HEK293 (cell line): ENCODE results near the gene MACF1.

ENCODE experiments used
- KLF10 ChIP-seq: fragments of 450-650 bp; IDR thresholded peaks from 2 replicates; pipeline ENCODE4 v1.5.1; 2018; ENCODE audit warnings: missing biosample characterization, mild to moderate bottlenecking, missing genetic modification characterization
- REPIN1 ChIP-seq: fragments of 450-650 bp; formaldehyde crosslinking; IDR thresholded peaks from 2 replicates; pipeline ENCODE4 v1.5.1; 2017; ENCODE audit warnings: missing biosample characterization, missing genetic modification characterization, low read depth
- SP7 ChIP-seq: fragments of 450-650 bp; formaldehyde crosslinking; IDR thresholded peaks from 2 replicates; pipeline ENCODE4 v1.5.1; 2016; ENCODE audit warnings: missing biosample characterization, missing genetic modification characterization
- WT1 ChIP-seq: fragments of 450-650 bp; formaldehyde crosslinking; IDR thresholded peaks from 2 replicates; pipeline ENCODE4 v1.5.1; 2016; ENCODE audit warnings: missing biosample characterization, missing genetic modification characterization
- ZBTB17 ChIP-seq: fragments of 450-650 bp; formaldehyde crosslinking; IDR thresholded peaks from 2 replicates; pipeline ENCODE4 v1.5.1; 2016; ENCODE audit warnings: missing biosample characterization, missing genetic modification characterization
- ZBTB48 ChIP-seq: fragments of 450-650 bp; formaldehyde crosslinking; IDR thresholded peaks from 2 replicates; pipeline ENCODE4 v1.5.1; 2016; ENCODE audit warnings: missing biosample characterization, missing genetic modification characterization
- ZBTB49 ChIP-seq: fragments of 450-650 bp; formaldehyde crosslinking; IDR thresholded peaks from 2 replicates; pipeline ENCODE4 v1.5.1; 2016; ENCODE audit warnings: missing biosample characterization, missing genetic modification characterization, low read depth
- ZBTB8A ChIP-seq: fragments of 450-650 bp; formaldehyde crosslinking; IDR thresholded peaks from 2 replicates; pipeline ENCODE4 v1.5.1; 2016; ENCODE audit warnings: missing biosample characterization, missing genetic modification characterization
- ZFP41 ChIP-seq: fragments of 450-650 bp; formaldehyde crosslinking; IDR thresholded peaks from 2 replicates; pipeline ENCODE4 v1.5.1; 2016; ENCODE audit warnings: missing biosample characterization, missing genetic modification characterization, borderline replicate concordance
- ZNF121 ChIP-seq: fragments of 450-650 bp; formaldehyde crosslinking; IDR thresholded peaks from 2 replicates; pipeline ENCODE4 v1.5.1; 2016; ENCODE audit warnings: missing biosample characterization, missing genetic modification characterization
- ZNF132 ChIP-seq: fragments of 450-650 bp; formaldehyde crosslinking; IDR thresholded peaks from 2 replicates; pipeline ENCODE4 v1.5.1; 2017; ENCODE audit warnings: missing biosample characterization, missing genetic modification characterization, borderline replicate concordance
- ZNF146 ChIP-seq: fragments of 450-650 bp; formaldehyde crosslinking; IDR thresholded peaks from 2 replicates; pipeline ENCODE4 v1.5.1; 2016; ENCODE audit warnings: missing biosample characterization, missing genetic modification characterization
- ZNF184 ChIP-seq: fragments of 450-650 bp; IDR thresholded peaks from 2 replicates; pipeline ENCODE4 v1.5.1; 2018; ENCODE audit warnings: missing biosample characterization, mild to moderate bottlenecking, missing genetic modification characterization
- ZNF19 ChIP-seq: fragments of 450-650 bp; formaldehyde crosslinking; IDR thresholded peaks from 2 replicates; pipeline ENCODE4; 2016; ENCODE audit warnings: missing biosample characterization, missing genetic modification characterization, low read depth
- ZNF2 ChIP-seq: fragments of 450-650 bp; formaldehyde crosslinking; IDR thresholded peaks from 2 replicates; pipeline ENCODE4 v1.5.1; 2016; ENCODE audit warnings: missing biosample characterization, missing genetic modification characterization
- ZNF211 ChIP-seq: fragments of 450-650 bp; formaldehyde crosslinking; IDR thresholded peaks from 2 replicates; pipeline ENCODE4 v1.5.1; 2016; ENCODE audit warnings: low read depth, missing biosample characterization, missing genetic modification characterization
- ZNF292 ChIP-seq: fragments of 450-650 bp; formaldehyde crosslinking; IDR thresholded peaks from 2 replicates; pipeline ENCODE4 v1.5.1; 2016; ENCODE audit warnings: low read depth, missing biosample characterization, missing genetic modification characterization, borderline replicate concordance
- ZNF366 ChIP-seq: fragments of 450-650 bp; formaldehyde crosslinking; conservative IDR thresholded peaks from 2 replicates; pipeline ENCODE4 v1.5.1; 2016; ENCODE audit warnings: missing biosample characterization, missing genetic modification characterization
- ZNF391 ChIP-seq: fragments of 450-650 bp; formaldehyde crosslinking; IDR thresholded peaks from 2 replicates; pipeline ENCODE4 v1.5.1; 2016; ENCODE audit warnings: low read depth, missing biosample characterization, missing genetic modification characterization, borderline replicate concordance
- ZNF404 ChIP-seq: fragments of 450-650 bp; formaldehyde crosslinking; IDR thresholded peaks from 2 replicates; pipeline ENCODE4 v1.5.1; 2017; ENCODE audit warnings: missing biosample characterization, missing genetic modification characterization
- ZNF449 ChIP-seq: fragments of 450-650 bp; formaldehyde crosslinking; IDR thresholded peaks from 2 replicates; pipeline ENCODE4 v1.5.1; 2017; ENCODE audit warnings: missing biosample characterization, mild to moderate bottlenecking, missing genetic modification characterization, moderate library complexity
- ZNF544 ChIP-seq: fragments of 450-650 bp; formaldehyde crosslinking; IDR thresholded peaks from 2 replicates; pipeline ENCODE4 v1.5.0; 2017; ENCODE audit warnings: missing biosample characterization, missing genetic modification characterization
- ZNF558 ChIP-seq: fragments of 450-650 bp; formaldehyde crosslinking; IDR thresholded peaks from 2 replicates; pipeline ENCODE4 v1.5.1; 2016; ENCODE audit warnings: missing biosample characterization, missing genetic modification characterization
- ZNF560 ChIP-seq: fragments of 450-650 bp; formaldehyde crosslinking; IDR thresholded peaks from 2 replicates; pipeline ENCODE4 v1.5.1; 2017; ENCODE audit warnings: missing biosample characterization, missing genetic modification characterization, borderline replicate concordance
- ZNF561 ChIP-seq: fragments of 450-650 bp; IDR thresholded peaks from 2 replicates; pipeline ENCODE4 v1.5.1; 2018; ENCODE audit warnings: missing biosample characterization, missing genetic modification characterization, borderline replicate concordance
- ZNF639 ChIP-seq: fragments of 450-650 bp; formaldehyde crosslinking; IDR thresholded peaks from 2 replicates; pipeline ENCODE4 v1.5.1; 2016; ENCODE audit warnings: missing biosample characterization, missing genetic modification characterization
- ZNF660 ChIP-seq: fragments of 450-650 bp; IDR thresholded peaks from 2 replicates; pipeline ENCODE4 v1.5.1; 2018; ENCODE audit warnings: missing biosample characterization, mild to moderate bottlenecking, missing genetic modification characterization
- ZNF707 ChIP-seq: fragments of 450-650 bp; formaldehyde crosslinking; IDR thresholded peaks from 2 replicates; pipeline ENCODE4 v1.5.1; 2016; ENCODE audit warnings: missing biosample characterization, missing genetic modification characterization
- ZNF747 ChIP-seq: fragments of 450-650 bp; formaldehyde crosslinking; IDR thresholded peaks from 2 replicates; pipeline ENCODE4 v1.5.1; 2016; ENCODE audit warnings: missing biosample characterization, missing genetic modification characterization
- ZNF768 ChIP-seq: fragments of 450-650 bp; formaldehyde crosslinking; IDR thresholded peaks from 2 replicates; pipeline ENCODE4 v1.5.1; 2018; ENCODE audit warnings: missing biosample characterization, mild to moderate bottlenecking, missing genetic modification characterization
- ZNF777 ChIP-seq: fragments of 450-650 bp; formaldehyde crosslinking; IDR thresholded peaks from 2 replicates; pipeline ENCODE4 v1.5.1; 2017; ENCODE audit warnings: missing biosample characterization, missing genetic modification characterization, borderline replicate concordance
- ZNF837 ChIP-seq: fragments of 450-650 bp; formaldehyde crosslinking; IDR thresholded peaks from 2 replicates; pipeline ENCODE4 v1.5.1; 2016; ENCODE audit warnings: missing biosample characterization, missing genetic modification characterization
- ZXDB ChIP-seq: fragments of 450-650 bp; formaldehyde crosslinking; IDR thresholded peaks from 2 replicates; pipeline ENCODE4 v1.5.1; 2016; ENCODE audit warnings: missing biosample characterization, missing genetic modification characterization
- TF ChIP-seq, protein P1 (sequence below): fragments of 450-650 bp; formaldehyde crosslinking; IDR thresholded peaks from 2 replicates; pipeline ENCODE4 v1.5.1; 2016; ENCODE audit warnings: missing biosample characterization, missing genetic modification characterization

Gene MACF1

DNA sequence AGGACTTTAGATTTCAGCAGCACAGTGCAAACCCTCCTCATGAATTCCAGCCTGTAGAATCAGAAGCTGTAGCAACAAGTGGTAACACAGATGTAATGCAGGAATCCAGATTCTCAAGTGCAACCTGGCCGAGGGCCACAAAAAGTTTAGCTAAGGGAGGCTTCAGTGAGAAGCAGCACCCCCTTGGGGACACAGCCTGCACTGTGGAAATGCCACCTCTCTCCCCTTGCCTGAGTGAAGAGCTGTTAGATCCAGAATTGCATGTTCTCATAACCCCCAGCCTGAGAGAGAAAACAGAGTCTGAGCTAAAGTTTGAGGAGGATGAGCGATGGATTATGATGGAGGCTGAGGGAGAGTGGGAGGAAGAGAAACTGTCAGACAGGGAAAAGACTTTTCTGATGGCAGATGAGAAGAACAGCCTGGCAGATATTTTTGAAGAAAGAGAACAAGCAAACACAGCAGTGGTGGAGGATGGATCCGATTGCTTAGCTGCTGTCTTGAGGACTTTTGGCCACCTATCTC lies 206.5 kb downstream of the MACF1 start (continued):
- TF ChIP-seq ZNF837 (tag by site-specific recombination) (no peak), ZNF2 (tag by site-specific recombination) (no peak), ZXDB (tag by site-specific recombination) (no peak), ZNF777 (no peak), ZNF561 (tag by site-specific recombination) (0 out of 2 replicates have a peak, but pooled peaks have one; percentile 20), ZNF146 (tag by site-specific recombination) (no peak), KLF10 (tag by site-specific recombination) (no peak), ZBTB49 (tag by site-specific recombination) (no peak), REPIN1 (no peak), ZNF19 (no peak), ZNF292 (no peak), ZNF404 (no peak), ZNF121 (no peak), ZNF558 (tag by site-specific recombination) (no peak), ZNF211 (tag by site-specific recombination) (no peak), SP7 (tag by site-specific recombination) (no peak), ZBTB17 (tag by site-specific recombination) (peak; percentile 98), ZBTB8A (tag by site-specific recombination) (no peak), ZBTB48 (tag by site-specific recombination) (peak; percentile 62), ZNF449 (no peak), ZNF747 (tag by site-specific recombination) (no peak), ZNF544 (tag by site-specific recombination) (no peak), ZNF132 (tag by site-specific recombination) (no peak), ZNF768 (no peak), ZNF707 (tag by site-specific recombination) (no peak), WT1 (tag by site-specific recombination) (no peak), ZNF391 (tag by site-specific recombination) (no peak), ZNF639 (tag by site-specific recombination) (no peak), ZNF560 (no peak), ZNF660 (peak; percentile 91), ZNF184 (tag by site-specific recombination) (no peak), ZFP41 (no peak), ZNF366 (tag by site-specific recombination) (no peak)
- TF ChIP-seq, protein P1, sequence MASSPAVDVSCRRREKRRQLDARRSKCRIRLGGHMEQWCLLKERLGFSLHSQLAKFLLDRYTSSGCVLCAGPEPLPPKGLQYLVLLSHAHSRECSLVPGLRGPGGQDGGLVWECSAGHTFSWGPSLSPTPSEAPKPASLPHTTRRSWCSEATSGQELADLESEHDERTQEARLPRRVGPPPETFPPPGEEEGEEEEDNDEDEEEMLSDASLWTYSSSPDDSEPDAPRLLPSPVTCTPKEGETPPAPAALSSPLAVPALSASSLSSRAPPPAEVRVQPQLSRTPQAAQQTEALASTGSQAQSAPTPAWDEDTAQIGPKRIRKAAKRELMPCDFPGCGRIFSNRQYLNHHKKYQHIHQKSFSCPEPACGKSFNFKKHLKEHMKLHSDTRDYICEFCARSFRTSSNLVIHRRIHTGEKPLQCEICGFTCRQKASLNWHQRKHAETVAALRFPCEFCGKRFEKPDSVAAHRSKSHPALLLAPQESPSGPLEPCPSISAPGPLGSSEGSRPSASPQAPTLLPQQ (tag by site-specific recombination), result 0 out of 2 replicates have a peak, but pooled peaks have one; percentile 57
